ENCODE data around the gene FBLN2.

Gene FBLN2

GRCh38 chr3:13651775-13652428, 103.0 kb downstream of the FBLN2 start:
- no peak for DNase-seq

GRCh38 chr3:13652728-13653127, 103.8 kb downstream of the FBLN2 start:
- no peak for DNase-seq

GRCh38 chr3:13653631-13654279, 104.8 kb downstream of the FBLN2 start:
- no peak for DNase-seq

- DNase-seq: peak; percentile 17
Observed at GRCh38 chr3:13654330-13655060, 105.6 kb downstream of the FBLN2 start.

GRCh38 chr3:13655061-13655913, 106.4 kb downstream of the FBLN2 start:
- peak in 1 of 2 experiments; percentile 45 for DNase-seq

- no peak for DNase-seq
Observed at GRCh38 chr3:13656584-13657301, 107.8 kb downstream of the FBLN2 start.

GRCh38 chr3:13657660-13658435, 108.9 kb downstream of the FBLN2 start:
- DNase-seq: peak; percentile 56 to 65

- DNase-seq: no peak
Observed at GRCh38 chr3:13658681-13659080, 109.8 kb downstream of the FBLN2 start.

- no peak for DNase-seq
Observed at GRCh38 chr3:13659221-13659969, 110.5 kb downstream of the FBLN2 start.

- no peak for DNase-seq
Observed at GRCh38 chr3:13660042-13660874, 111.3 kb downstream of the FBLN2 start.

- no peak for DNase-seq
Observed at GRCh38 chr3:13661121-13661520, 112.2 kb downstream of the FBLN2 start.

GRCh38 chr3:13662238-13662847, 113.4 kb downstream of the FBLN2 start:
- DNase-seq: no peak

- no peak for DNase-seq
Observed at GRCh38 chr3:13663781-13664535, 115.0 kb downstream of the FBLN2 start.

GRCh38 chr3:13665582-13666226, 116.8 kb downstream of the FBLN2 start:
- no peak for DNase-seq

GRCh38 chr3:13666227-13666619, 117.3 kb downstream of the FBLN2 start:
- no peak for DNase-seq

GRCh38 chr3:13666781-13667709, 118.1 kb downstream of the FBLN2 start:
- DNase-seq: no peak

GRCh38 chr3:13668136-13668535, 119.2 kb downstream of the FBLN2 start:
- no peak for DNase-seq

Data from stimulated activated CD4-positive, alpha-beta T cell treated with anti-CD3 and anti-CD28 coated beads, Interleukin-4, amount 100 ng/mL, for 4 hours (primary cell).